ENCODE results near the gene CTAGE15.
"Not testable (repeated sequence)": the region's sequence is repeated elsewhere in the genome, so short reads cannot be mapped to it uniquely, and the experiment has no call there.

Gene CTAGE15, protein sequence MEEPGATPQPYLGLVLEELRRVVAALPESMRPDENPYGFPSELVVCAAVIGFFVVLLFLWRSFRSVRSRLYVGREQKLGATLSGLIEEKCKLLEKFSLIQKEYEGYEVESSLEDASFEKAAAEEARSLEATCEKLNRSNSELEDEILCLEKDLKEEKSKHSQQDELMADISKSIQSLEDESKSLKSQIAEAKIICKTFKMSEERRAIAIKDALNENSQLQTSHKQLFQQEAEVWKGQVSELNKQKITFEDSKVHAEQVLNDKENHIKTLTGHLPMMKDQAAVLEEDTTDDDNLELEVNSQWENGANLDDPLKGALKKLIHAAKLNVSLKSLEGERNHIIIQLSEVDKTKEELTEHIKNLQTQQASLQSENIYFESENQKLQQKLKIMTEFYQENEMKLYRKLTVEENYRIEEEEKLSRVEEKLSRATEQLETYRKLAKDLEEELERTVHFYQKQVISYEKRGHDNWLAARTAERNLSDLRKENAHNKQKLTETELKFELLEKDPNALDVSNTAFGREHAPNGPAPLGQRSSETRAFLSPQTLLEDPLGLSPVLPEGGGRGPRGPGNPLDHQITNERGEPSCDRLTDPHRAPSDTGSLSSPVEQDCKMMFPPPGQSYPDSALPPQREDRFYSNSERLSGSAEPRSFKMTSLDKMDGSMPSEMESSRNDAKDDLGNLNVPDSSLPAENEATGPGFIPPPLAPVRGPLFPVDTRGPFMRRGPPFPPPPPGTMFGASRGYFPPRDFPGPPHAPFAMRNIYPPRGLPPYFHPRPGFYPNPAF

DNA sequence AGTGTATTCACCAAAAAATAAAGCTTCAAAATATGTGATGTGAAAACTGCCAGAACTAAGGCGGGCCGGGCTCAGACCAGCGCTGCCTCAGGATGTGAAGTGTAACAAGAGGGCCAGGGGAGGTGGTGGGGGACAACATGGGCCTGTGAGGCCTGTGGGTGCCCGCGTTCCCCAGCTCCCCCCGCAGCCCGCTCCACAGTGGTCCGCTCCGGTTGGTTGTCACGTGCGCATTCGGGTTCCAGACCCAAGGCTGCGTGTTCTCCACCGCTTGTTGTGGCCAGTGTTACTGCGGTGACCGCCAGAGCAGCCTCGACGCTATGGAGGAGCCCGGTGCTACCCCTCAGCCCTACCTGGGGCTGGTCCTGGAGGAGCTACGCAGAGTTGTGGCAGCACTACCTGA, at the start of gene CTAGE15:
CTAGE15 (plus strand) TSS at position 301 of the 400 bp plus-strand sequence; CDS start at position 318, 17 bp downstream.
- DNase-seq, result not testable (repeated sequence)

GRCh38 chr7:143522309-143522916, 49.2 kb upstream of the CTAGE15 start:
- not testable (repeated sequence) for DNase-seq

DNA sequence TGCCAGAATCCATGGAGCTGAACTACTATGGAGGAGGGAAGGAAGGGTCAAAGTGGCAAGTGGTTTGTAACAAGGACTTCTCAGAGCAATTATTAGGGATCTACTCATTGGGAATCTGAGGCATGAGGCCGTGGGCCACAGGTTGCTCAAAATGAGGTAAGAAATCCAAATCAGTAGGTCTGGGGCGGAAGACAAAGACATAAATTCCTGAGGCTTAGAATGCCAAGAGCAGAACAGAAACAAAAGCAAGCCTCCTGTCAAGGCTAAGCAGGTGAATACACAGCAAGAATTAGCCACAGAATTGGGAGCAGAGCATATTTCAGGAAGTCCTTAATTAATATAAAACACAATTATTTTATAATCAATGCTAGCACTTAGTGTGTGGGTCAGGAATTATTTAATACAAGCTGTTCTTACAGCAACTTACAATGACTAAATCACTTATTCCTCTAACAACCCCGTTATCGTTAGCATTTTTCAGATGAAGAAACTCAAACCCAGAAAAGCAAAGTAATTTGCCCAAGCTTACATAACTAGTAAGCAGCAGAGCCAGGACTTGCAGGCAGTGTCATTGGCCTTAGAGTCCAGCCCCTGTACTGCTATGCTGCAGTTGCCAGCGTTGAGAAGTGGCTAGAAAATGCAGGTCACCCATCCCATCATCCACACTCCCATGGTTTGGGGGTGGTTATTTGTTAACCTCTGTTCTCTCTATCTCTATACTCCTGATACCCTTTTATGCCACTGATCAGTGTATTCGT, 40.3 kb upstream of the CTAGE15 start:
- not testable (repeated sequence) for DNase-seq

DNA sequence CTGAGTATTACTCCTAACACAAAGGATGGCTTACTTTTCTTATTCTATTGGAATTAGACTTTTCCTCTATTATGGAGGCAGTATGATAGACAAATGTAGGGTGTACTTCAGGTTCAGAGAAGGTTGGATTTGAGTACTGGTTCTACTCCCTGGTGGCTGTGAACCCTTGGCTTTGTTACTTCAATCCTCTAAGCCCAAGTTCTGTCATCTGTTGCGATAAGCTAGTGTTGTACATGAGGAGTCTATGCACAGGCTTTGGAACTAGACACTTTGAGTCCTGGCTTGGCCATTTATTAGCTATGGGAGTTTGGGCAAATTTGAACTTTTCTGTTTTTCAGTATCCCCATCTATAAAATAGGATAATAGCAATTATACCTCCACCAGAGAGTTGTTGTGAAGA, 39.7 kb upstream of the CTAGE15 start:
- DNase-seq, result not testable (repeated sequence)

DNA sequence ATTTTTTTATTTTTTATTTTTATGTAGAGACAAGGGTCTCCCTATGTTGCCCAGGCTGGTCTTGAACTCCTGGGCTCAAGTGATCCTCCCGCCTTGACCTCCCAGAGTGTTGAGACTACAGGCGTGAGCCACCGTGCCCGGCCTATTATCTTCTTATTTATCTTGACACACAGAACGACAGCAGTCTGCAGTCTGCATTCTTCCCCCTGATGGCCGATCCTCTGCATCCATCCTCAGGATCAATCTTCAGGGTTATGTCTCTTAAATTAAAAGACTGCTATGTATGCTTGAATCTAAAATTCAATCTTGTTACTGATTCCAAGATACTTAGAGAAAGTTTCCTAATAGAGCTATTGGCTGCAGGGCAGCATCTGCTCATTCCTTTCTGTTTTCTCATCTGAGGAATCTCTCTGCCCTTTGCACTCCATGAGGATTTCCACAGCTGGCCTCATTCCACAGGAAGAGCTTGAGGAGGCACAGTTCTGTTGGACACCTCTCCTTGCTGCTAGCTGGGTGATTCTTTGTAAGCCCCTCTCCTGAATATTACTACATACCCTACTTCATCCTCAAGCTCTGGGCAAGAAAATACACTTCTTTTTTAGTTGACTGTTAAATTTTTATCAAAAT, 38.3 kb upstream of the CTAGE15 start:
- DNase-seq, result not testable (repeated sequence)

GRCh38 chr7:143536443-143536842, 35.2 kb upstream of the CTAGE15 start:
- DNase-seq, result not testable (repeated sequence)

DNA sequence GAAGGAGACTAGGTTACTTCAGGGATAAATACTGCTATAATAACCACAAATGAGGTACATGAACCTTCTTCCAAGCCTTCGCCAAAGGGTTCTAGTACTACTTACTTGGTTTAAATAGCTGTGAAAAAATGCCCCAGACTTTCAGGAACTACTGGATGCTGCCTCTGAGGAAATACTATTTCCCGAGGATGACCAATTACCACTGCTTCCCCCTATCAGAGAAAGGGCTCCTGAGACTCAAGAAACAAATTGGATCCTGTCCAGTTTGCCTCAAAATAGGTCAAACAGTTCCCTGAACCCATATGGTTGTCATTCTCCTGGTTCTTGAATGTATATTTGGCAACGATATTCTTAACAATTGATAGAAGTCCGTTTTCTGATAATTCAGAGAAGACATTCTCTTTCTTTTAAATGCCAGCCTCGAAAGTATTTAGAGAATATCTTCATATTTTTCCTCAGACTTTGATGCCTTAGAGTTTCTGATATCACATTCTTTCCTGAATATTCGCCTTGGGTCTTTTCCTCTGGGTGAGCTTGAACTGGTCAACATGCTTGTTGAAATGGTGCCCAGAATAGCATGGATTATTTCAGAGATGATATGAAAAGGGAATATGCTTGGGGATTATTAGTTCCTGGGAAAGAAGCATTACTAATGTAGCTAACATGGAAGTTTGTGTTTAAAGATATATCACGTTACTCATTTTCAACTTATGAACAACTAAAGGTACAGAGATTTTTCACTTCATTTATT, 28.1 kb upstream of the CTAGE15 start:
- not testable (repeated sequence) for DNase-seq

DNA sequence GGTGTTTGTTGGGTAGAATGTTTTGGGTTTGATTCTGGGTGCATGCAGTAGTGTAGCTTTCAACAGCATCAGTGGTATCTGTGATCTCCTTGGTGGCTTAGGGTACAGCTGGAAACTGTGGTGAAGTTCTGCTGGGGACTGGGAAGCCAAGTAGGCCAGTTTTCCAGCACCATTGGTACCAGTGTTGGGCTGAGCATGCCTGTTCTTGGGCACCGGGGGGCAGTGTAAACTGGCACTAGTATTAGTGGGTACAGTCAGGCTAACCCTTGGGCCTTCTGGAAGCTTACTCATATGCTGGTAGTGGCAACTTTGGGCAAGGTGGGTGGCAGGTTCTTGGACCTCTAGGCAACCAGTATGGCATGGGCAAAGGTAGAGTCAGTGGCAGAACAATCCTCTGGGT, 15.6 kb upstream of the CTAGE15 start:
- DNase-seq, result not testable (repeated sequence)

DNA sequence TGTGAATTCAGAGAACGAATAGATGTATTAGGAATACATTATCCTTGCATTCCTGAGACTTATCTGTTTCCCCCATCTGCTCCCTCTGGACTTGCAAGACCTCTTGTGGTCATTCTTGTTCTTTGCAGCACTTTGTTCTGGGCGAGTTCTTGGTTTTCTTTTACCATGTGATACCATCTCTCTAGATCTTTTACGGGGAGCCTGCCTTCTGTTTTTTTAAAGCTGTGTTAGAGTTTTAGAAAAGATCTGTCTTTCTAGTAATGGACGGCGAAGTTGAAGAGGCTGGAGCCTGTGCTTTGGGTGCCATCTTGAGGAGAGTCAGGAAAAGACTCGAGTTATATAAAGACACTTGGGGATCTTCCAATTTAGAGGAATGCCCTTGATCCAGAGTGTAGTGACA, 8.3 kb upstream of the CTAGE15 start:
- DNase-seq, result not testable (repeated sequence)

GRCh38 chr7:143566001-143566400, 5.6 kb upstream of the CTAGE15 start:
- not testable (repeated sequence) for DNase-seq

GRCh38 chr7:143588183-143588582, 16.6 kb downstream of the CTAGE15 start:
- not testable (repeated sequence) for DNase-seq

- not testable (repeated sequence) for DNase-seq
These were observed 18.3 kb downstream of the CTAGE15 start for GRCh38 chr7:143589897-143590296.

GRCh38 chr7:143598086-143598485, 26.5 kb downstream of the CTAGE15 start:
- DNase-seq, result not testable (repeated sequence)

DNA sequence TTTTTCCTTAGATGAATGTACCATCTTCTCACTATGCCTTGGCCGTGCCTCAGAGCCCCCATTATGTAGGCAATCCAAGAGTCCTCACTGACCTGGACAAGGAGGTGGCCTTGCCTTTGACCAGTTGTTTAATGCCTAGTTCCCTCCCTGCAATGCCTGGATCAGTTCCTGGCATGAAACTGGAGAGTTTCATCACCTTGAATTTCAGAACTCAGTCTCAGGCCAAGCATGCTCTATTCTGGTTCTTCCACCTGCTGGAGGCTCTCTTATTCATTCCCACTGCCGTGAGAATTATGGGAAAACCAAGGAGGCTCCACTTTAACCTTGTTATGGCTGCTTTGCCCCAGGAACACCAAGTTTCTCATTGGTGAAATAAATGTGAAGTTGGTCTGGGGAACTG, 31.9 kb downstream of the CTAGE15 start:
- DNase-seq, result not testable (repeated sequence)

- DNase-seq, result not testable (repeated sequence)
These were observed 34.5 kb downstream of the CTAGE15 start for GRCh38 chr7:143606088-143606487.

DNA sequence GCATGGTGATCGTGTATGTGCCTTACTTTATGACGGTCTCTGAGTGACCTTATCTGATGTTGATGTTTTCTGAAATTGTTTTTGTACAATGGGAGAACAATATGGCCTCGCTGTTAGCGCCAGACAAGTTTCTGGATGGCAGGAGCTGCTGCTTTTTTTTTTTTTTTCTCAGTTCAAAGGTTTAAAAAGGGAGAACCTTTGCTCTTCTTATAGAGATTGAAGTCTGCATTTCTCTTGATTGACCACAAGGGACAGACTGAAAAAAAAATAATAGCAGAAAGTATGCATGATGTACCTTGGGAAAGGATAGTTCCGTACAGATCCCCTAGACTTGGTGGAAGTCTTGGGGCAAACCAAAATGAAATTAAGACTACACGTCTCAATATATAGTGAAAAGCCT, 43.9 kb downstream of the CTAGE15 start:
- DNase-seq, result not testable (repeated sequence)

GRCh38 chr7:143617204-143617603, 45.6 kb downstream of the CTAGE15 start:
- DNase-seq, result not testable (repeated sequence)

DNA sequence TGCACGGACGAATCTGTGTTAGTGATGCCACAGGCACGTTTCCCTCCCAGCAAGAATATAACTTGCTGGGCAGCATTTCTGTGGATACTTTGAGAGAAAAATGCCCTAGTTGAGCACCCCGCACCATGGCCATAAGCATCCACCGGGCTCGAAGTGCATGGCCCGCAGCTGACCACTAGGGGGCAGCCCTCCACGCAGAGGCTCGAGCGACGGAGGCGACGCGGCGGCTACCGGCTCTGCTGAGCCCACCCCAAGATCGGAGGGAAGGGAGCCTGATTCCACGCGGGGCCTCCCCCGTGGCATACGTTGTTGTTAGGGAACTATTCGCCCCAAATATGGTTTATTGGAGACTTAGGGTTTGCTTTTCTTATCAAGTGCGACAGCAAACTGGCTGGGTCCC, 48.5 kb downstream of the CTAGE15 start:
- not testable (repeated sequence) for DNase-seq

- DNase-seq, result not testable (repeated sequence)
These were observed 49.0 kb downstream of the CTAGE15 start, which contains the start of gene TCAF2 for GRCh38 chr7:143620646-143621045. TCAF2 (plus strand) TSS chr7:143620974.

GRCh38 chr7:143621175-143621574, 49.6 kb downstream of the CTAGE15 start:
- DNase-seq, result not testable (repeated sequence)

DNA sequence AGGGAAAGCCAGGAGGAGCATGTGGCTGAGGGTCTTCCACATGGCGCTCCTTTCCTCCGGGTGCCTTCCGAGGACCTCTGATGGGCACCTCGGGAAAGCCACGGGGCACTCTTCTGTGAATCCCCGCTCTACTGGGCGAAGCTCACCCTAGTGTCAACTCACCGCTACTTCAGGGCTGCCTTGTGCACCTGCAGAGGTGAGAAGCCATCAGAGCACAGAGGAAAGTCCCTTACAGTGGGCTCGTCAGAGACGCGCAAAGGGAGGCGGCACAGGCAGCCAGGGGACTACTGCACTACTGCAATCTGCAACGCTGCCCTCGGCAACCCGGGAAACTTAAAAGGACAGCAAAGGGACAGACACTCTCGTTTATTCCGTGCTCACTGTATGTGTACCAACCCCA, 50.5 kb downstream of the CTAGE15 start:
- not testable (repeated sequence) for DNase-seq
